ENCODE data around the gene EPHB2.
"Not testable (repeated sequence)": the region's sequence is repeated elsewhere in the genome, so short reads cannot be mapped to it uniquely, and the experiment has no call there.

The EPHB2 gene

GRCh38 chr1:22818061-22818770 lies 107.6 kb downstream of the EPHB2 start:
- no peak for DNase-seq (ENCODE audit: low read depth in 3 of 3)

- no peak for DNase-seq (ENCODE audit: low read depth in 3 of 3)
Observed at GRCh38 chr1:22819361-22819760, 108.7 kb downstream of the EPHB2 start.

- DNase-seq (ENCODE audit: low read depth in 3 of 3) = no peak
Observed at GRCh38 chr1:22821027-22821426, 110.4 kb downstream of the EPHB2 start.

- DNase-seq (ENCODE audit: low read depth in 3 of 3) = no peak
Observed at GRCh38 chr1:22822371-22822770, 111.7 kb downstream of the EPHB2 start.

GRCh38 chr1:22824466-22824865 lies 113.8 kb downstream of the EPHB2 start:
- no peak for DNase-seq (ENCODE audit: low read depth in 3 of 3)

GRCh38 chr1:22824975-22825374 lies 114.3 kb downstream of the EPHB2 start:
- DNase-seq (ENCODE audit: low read depth in 3 of 3) = no peak

GRCh38 chr1:22825486-22826189 lies 115.0 kb downstream of the EPHB2 start:
- no peak for DNase-seq (ENCODE audit: low read depth in 3 of 3)

GRCh38 chr1:22826604-22827580 lies 116.3 kb downstream of the EPHB2 start:
- no peak for DNase-seq (ENCODE audit: low read depth in 3 of 3)

- DNase-seq (ENCODE audit: low read depth in 3 of 3) = no peak
Observed at GRCh38 chr1:22827666-22828483, 117.2 kb downstream of the EPHB2 start.

GRCh38 chr1:22828484-22829308 lies 118.1 kb downstream of the EPHB2 start:
- DNase-seq (ENCODE audit: low read depth in 3 of 3) = no peak

GRCh38 chr1:22829309-22829989 lies 118.8 kb downstream of the EPHB2 start:
- no peak for DNase-seq (ENCODE audit: low read depth in 3 of 3)

GRCh38 chr1:22830041-22830566 lies 119.5 kb downstream of the EPHB2 start:
- no peak for DNase-seq (ENCODE audit: low read depth in 3 of 3)

GRCh38 chr1:22830757-22831340 lies 120.2 kb downstream of the EPHB2 start:
- DNase-seq (ENCODE audit: low read depth in 3 of 3) = no peak

- no peak for DNase-seq (ENCODE audit: low read depth in 3 of 3)
Observed at GRCh38 chr1:22831729-22832413, 121.2 kb downstream of the EPHB2 start.

GRCh38 chr1:22832414-22832786 lies 121.8 kb downstream of the EPHB2 start:
- no peak for DNase-seq (ENCODE audit: low read depth in 3 of 3)

GRCh38 chr1:22833699-22834098 lies 123.1 kb downstream of the EPHB2 start:
- DNase-seq (ENCODE audit: low read depth in 3 of 3) = no peak

- DNase-seq (ENCODE audit: low read depth in 3 of 3) = not testable (repeated sequence)
Observed at GRCh38 chr1:22834420-22834819, 123.8 kb downstream of the EPHB2 start.

- no peak for DNase-seq (ENCODE audit: low read depth in 3 of 3)
Observed at GRCh38 chr1:22835636-22836319, 125.1 kb downstream of the EPHB2 start.

All from stimulated activated CD4-positive, alpha-beta T cell treated with anti-CD3 and anti-CD28 coated beads, TNF-alpha, amount 100 ng/mL, for 4 hours (primary cell).